OCI-M1 (cell line): ENCODE data around the gene SNX8.

Experiments
- DNase-seq: peaks from one replicate; lab custom pipeline; 2025; lab: John Stamatoyannopoulos, UW

The SNX8 gene

GRCh38 chr7:2202901-2203765 lies 111.1 kb downstream of the SNX8 start:
- no peak for DNase-seq

- DNase-seq: no peak
Observed at GRCh38 chr7:2202361-2202761, 111.9 kb downstream of the SNX8 start.
